Esophagus muscularis mucosa (tissue), 4 donors: Measurements from ENCODE around the gene NHEJ1. TPM values are rescaled to one million over a fixed set of nuclear protein-coding genes. Genes with fewer than 3 reads are reported as not detected.

Experiments
- DNase-seq: peaks from one replicate; pipeline ENCODE4 v3.0.0-alpha.2; 2017; ENCODE audit errors: extremely low spot score
- H3K27ac ChIP-seq, 4 donors: fragments of 200-600 bp; sonication (generic); replicated peaks in 1 of 4; 1 replicate in 3 of 4; 2 replicates in 1 of 4; pipeline ENCODE4 v1.5.1; 2016 to 2019; ENCODE audit warnings: mild to moderate bottlenecking in 1 of 4
- H3K27me3 ChIP-seq, 4 donors: fragments of 200-600 bp; sonication (generic); one replicate each; pipeline versions ENCODE4 v1.5.1 to v1.6.0; 2016 to 2019
- H3K36me3 ChIP-seq, 4 donors: fragments of 200-600 bp; sonication (generic); one replicate each; pipeline ENCODE4 v1.5.1; 2016 to 2019
- H3K4me1 ChIP-seq, 4 donors: fragments of 200-600 bp; sonication (generic); one replicate each; pipeline ENCODE4 v1.5.1; 2016 to 2019
- H3K4me3 ChIP-seq, 4 donors: fragments of 200-600 bp; sonication (generic); 1 replicate in 2 of 4; 2 replicates in 2 of 4; pipeline ENCODE4 v1.5.1; 2016 to 2019; ENCODE audit warnings: mild to moderate bottlenecking in 4 of 4, moderate library complexity in 1 of 4
- H3K9me3 ChIP-seq, 4 donors: fragments of 200-600 bp; sonication (generic); 1 replicate in 3 of 4; 2 replicates in 1 of 4; pipeline ENCODE4 v1.5.1; 2016 to 2019
- CTCF ChIP-seq, 3 experiments: fragments of 200-600 bp in 2 of 3; fragments of 450-650 bp in 1 of 3; sonication (generic) in 2 of 3; IDR thresholded peaks; one replicate each; pipeline ENCODE4 v1.5.1; 2017 to 2019; ENCODE audit warnings: antibody characterized with exemption in 3 of 3, mild to moderate bottlenecking in 2 of 3, moderate library complexity in 1 of 3
- EP300 ChIP-seq: sonication (generic); formaldehyde crosslinking; IDR thresholded peaks from one replicate; pipeline ENCODE4 v1.6.1; 2017; ENCODE audit warnings: antibody characterized with exemption
- POLR2A ChIP-seq: fragments of 450-650 bp; IDR thresholded peaks from one replicate; pipeline ENCODE4 v1.6.1; 2017; ENCODE audit warnings: antibody characterized with exemption, moderate library complexity, mild to moderate bottlenecking, low read depth
- POLR2AphosphoS5 ChIP-seq, 2 donors: sonication (generic); formaldehyde crosslinking; IDR thresholded peaks; one replicate each; pipeline ENCODE4 v1.6.1; 2017; ENCODE audit warnings: antibody characterized with exemption in 2 of 2
- WGBS: methylation state at CpG from one replicate; pipeline ENCODE4 v1.1.5; 2018; 5-methylcytosine and 5-hydroxymethylcytosine counted together
- intact Hi-C: fragments of 100-400 bp; cut with DNase I; formaldehyde crosslinking; loops from one replicate; pipeline ENCODE4 v1.15.1; 2023
- total RNA-seq, 4 donors: library from RNA; depleted of rRNA; stranded (reverse); fragments of >200 nt; gene quantifications; one replicate each; pipeline versions ENCODE4 v1.1.0 to v1.2.1, GENCODE V29; 2016

Gene NHEJ1
- total RNA-seq, 4 donors from 2014 or later: 15.1 to 24.4 (median 17.8) TPM

- H3K36me3 ChIP-seq: no peaks in the 10 kb centered on the region
- H3K27ac ChIP-seq: no peak overlapping the region
- intact Hi-C loops: loop anchor here (5.0 kb wide), 1 partner anchor 58 kb away; the partner anchor contains the start of gene IHH
- no peak overlapping the region for H3K4me3 ChIP-seq
- TF ChIP-seq POLR2A (no peak), EP300 (no peak), POLR2AphosphoS5 (IDR thresholded peaks at IDR 0.05) (no peak), CTCF (IDR thresholded peaks at IDR 0.05) (no peak)
- H3K4me1 ChIP-seq: peaks cover 0 to 10% (median 2%) of the 10 kb centered on the region in 4 donors
- no peak for DNase-seq
- H3K27me3 ChIP-seq: no peaks in the 10 kb centered on the region
- H3K9me3 ChIP-seq: no peaks in the 10 kb centered on the region
Observed at GRCh38 chr2:219120082-219120481, 40.5 kb downstream of the NHEJ1 start.

DNA sequence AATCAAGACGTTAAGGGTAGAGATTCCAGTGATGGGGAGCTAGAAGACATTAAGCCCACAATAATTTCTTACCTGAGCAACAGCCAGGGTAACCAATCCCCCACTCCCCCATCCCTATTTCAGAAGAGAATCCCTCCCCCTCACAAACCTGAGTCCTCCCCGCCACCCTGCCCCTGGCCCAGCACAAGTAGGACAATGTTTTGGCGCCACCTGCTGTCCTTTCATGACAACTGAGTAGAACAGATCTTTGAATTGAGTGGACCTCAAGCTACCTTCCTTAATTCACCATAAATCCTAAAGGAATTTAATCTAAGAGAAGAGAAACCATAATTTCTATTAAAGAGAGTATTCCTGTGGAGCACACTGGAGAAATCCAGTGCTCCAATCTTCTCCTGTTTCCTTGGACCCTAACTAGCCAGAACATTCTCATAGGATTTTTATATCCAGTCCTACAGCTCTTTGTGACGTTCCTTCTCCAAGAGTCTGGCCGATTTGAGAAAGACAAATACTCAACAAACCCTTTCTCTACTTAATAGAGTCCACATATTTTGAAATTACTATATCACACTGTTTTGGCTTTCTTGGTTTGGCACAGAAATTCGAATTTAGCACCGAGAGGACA lies 41.1 kb downstream of the NHEJ1 start:
- no peak for DNase-seq
- H3K4me3 ChIP-seq: no peak overlapping the region
- WGBS: 59% methylated on average over 7 of the region's 7 CpGs
- H3K27me3 ChIP-seq: no peaks in the 10 kb centered on the region
- H3K4me1 ChIP-seq: peaks cover 0 to 5% (median 1%) of the 10 kb centered on the region in 4 donors
- no peak for TF ChIP-seq POLR2AphosphoS5 (IDR thresholded peaks at IDR 0.05)
- peak; percentile 55 to 71 (median 62) for TF ChIP-seq CTCF (IDR thresholded peaks at IDR 0.05)
- TF ChIP-seq POLR2A: no peak
- no peak for TF ChIP-seq EP300
- no peaks in the 10 kb centered on the region for H3K9me3 ChIP-seq
- intact Hi-C loops: loop anchor here (5.0 kb wide), 1 partner anchor 57 kb away; the partner anchor contains the start of gene IHH
- no peaks in the 10 kb centered on the region for H3K36me3 ChIP-seq
- H3K27ac ChIP-seq: no peak overlapping the region

DNA sequence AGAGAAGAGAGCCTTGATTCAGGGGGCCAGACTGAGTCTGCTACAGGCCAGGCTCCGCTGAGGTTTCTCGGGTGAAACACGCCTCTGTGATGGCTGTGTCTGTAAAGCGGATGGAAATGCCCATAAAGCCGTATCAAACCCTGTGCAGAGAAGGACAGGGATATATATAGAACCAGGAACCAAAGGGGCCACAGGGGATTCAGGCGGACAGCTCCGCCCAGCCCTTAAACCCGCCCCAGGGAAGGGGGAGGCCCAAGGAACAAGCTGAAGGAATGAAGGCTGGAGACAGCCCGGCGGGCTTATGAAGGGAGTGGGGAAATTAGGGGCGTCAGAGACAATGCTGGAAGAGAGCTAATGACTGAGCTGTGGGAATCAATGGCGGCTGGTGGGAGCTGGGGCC lies 42.1 kb downstream of the NHEJ1 start:
- H3K9me3 ChIP-seq: no peaks in the 10 kb centered on the region
- no peaks in the 10 kb centered on the region for H3K27me3 ChIP-seq
- TF ChIP-seq EP300 (no peak), POLR2AphosphoS5 (IDR thresholded peaks at IDR 0.05) (no peak), POLR2A (no peak), CTCF (IDR thresholded peaks at IDR 0.05) (no peak)
- DNase-seq: no peak
- H3K4me1 ChIP-seq: no peaks in the 10 kb centered on the region
- H3K36me3 ChIP-seq: no peaks in the 10 kb centered on the region
- 77% methylated on average over 12 of the region's 12 CpGs for WGBS
- H3K4me3 ChIP-seq: no peak overlapping the region
- no peak overlapping the region for H3K27ac ChIP-seq
- intact Hi-C loops: no loop called here

- no peaks in the 10 kb centered on the region for H3K36me3 ChIP-seq
- 90% methylated on average over 8 of the region's 8 CpGs for WGBS
- TF ChIP-seq EP300 (no peak), POLR2A (no peak), CTCF (IDR thresholded peaks at IDR 0.05) (no peak), POLR2AphosphoS5 (IDR thresholded peaks at IDR 0.05) (no peak)
- no peaks in the 10 kb centered on the region for H3K9me3 ChIP-seq
- intact Hi-C loops: no loop called here
- H3K27me3 ChIP-seq: no peaks in the 10 kb centered on the region
- no peak overlapping the region for H3K27ac ChIP-seq
- H3K4me1 ChIP-seq: no peaks in the 10 kb centered on the region
- DNase-seq: no peak
- no peak overlapping the region for H3K4me3 ChIP-seq
Observed at GRCh38 chr2:219116776-219117646, 43.6 kb downstream of the NHEJ1 start.
